Kidney epithelial cell (primary cell): ENCODE results near the gene CELF2. TPM values are rescaled to one million over a fixed set of nuclear protein-coding genes. Genes with fewer than 3 reads are reported as not detected.

ENCODE experiments used
- DNase-seq: peaks from one replicate; pipeline ENCODE4 v3.0.0-alpha.2; 2010; ENCODE audit warnings: low read depth
- H3K27me3 ChIP-seq: 2 replicates; pipeline ENCODE4 v1.6.0; 2011; ENCODE audit warnings: low read length; ENCODE audit not compliant: control insufficient read depth, insufficient read depth
- H3K36me3 ChIP-seq: 2 replicates; pipeline ENCODE4 v1.5.1; 2011; ENCODE audit warnings: low read length; ENCODE audit not compliant: control insufficient read depth, insufficient read depth
- H3K4me3 ChIP-seq: 2 replicates; pipeline ENCODE4 v1.5.1; 2011; ENCODE audit warnings: low read depth, mild to moderate bottlenecking, control low read depth, low read length
- total RNA-seq: library from RNA; depleted of rRNA; stranded (reverse); fragments of >200 nt; gene quantifications from 2 replicates; pipeline ENCODE4 v1.2.3, GENCODE V29; 2015
- TF ChIP-seq, protein P1 (sequence below): IDR thresholded peaks from 2 replicates; pipeline ENCODE4 v1.5.1; 2011; ENCODE audit warnings: mild to moderate bottlenecking, moderate library complexity, low read length, control low read depth, inconsistent platforms; ENCODE audit not compliant: insufficient read depth, poor library complexity, severe bottlenecking

CELF2 gene
- total RNA-seq, 1 donor from 2014 or later: 15.2 TPM

DNA sequence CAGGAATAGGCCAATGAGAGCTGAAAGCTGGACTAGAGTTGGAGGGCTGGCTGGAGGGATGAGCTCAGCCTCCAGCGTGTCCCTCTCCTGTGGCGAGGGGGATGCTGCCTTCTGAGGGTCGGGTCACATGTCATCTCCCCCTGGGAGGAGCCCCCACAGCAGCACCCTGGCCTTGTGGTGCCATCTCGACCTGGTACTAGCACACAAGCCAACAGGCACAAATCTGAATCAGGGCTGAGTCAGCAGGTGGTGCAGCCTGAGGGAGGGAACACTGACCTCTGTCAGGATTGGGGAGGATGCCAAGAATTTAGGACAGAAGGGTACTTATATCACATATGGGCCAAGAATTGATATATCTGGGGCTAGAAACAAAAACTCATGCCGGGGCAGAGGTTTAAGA lies 280.4 kb downstream of the CELF2 start:
- no peak overlapping the region for H3K4me3 ChIP-seq

DNA sequence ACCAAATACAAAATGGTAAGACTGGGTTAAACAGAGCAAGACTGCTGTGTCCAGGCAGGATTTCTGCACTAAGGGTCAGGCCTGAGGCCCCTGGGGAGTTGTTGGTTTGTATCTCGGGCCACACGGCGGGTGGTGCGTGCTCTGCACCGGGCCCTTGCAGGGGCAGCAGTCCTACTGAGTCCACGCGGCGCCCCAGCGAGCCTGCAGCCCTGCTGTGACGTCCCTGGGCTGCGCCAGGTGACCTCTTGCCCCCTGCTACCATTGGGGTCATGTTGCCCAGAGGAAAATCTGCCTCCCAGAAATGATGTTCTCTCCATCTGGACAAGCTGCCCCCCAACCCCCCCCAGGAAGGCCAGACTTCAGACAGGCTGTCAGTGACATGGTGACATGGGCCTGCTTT lies 281.5 kb downstream of the CELF2 start:
- TF ChIP-seq, protein P1, sequence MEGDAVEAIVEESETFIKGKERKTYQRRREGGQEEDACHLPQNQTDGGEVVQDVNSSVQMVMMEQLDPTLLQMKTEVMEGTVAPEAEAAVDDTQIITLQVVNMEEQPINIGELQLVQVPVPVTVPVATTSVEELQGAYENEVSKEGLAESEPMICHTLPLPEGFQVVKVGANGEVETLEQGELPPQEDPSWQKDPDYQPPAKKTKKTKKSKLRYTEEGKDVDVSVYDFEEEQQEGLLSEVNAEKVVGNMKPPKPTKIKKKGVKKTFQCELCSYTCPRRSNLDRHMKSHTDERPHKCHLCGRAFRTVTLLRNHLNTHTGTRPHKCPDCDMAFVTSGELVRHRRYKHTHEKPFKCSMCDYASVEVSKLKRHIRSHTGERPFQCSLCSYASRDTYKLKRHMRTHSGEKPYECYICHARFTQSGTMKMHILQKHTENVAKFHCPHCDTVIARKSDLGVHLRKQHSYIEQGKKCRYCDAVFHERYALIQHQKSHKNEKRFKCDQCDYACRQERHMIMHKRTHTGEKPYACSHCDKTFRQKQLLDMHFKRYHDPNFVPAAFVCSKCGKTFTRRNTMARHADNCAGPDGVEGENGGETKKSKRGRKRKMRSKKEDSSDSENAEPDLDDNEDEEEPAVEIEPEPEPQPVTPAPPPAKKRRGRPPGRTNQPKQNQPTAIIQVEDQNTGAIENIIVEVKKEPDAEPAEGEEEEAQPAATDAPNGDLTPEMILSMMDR: no peak
- Histone ChIP-seq H3K4me3 (no peak overlapping the region), H3K36me3 (no peaks in the 10 kb centered on the region), H3K27me3 (no peaks in the 10 kb centered on the region)
- DNase-seq: no peak

More for the DNA sequence above, 280.4 kb downstream of the CELF2 start:
- H3K36me3 ChIP-seq: no peaks in the 10 kb centered on the region
- DNase-seq: no peak
- TF ChIP-seq, protein P1: no peak
- no peaks in the 10 kb centered on the region for H3K27me3 ChIP-seq

DNA sequence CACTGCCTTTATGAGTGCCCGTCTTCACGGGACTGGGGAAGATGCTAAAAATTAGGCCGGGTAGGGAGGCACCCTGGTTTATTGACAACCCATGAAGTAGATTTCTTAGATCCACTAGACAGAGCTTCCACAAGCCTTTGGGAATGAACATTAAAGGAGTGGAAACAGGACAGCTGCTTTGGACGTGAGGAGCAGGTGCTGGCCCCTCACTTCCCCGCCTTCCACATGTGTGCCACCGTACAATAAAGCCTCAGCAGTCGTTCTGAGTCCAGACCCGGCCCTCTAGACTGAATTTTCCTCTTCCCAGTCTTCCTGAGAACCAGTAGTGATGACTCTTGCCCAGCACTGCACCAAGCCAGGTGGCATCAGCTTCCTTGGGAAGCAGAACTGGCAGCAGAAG lies 282.4 kb downstream of the CELF2 start:
- H3K27me3 ChIP-seq: no peaks in the 10 kb centered on the region
- H3K36me3 ChIP-seq: no peaks in the 10 kb centered on the region
- TF ChIP-seq, protein P1: no peak
- H3K4me3 ChIP-seq: no peak overlapping the region
- DNase-seq: no peak

DNA sequence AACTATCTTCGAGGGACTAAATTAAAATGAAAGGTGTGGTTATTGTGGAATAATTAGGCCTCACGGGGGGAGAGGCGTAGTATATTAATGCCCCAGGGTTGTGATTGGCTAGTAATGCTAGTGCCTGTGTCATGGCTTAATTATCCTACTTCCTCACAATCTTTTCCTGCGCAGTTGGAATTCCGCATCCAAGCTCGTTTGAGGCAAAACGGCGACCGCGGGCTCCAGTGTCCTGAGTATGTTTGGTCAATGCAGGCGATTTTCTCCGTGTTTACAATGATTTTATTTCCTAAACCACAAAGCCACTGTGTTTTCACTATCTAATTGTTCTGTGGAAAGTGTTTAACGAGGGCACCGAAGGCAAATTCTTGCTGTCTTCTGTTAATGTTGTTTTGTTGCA lies 282.9 kb downstream of the CELF2 start:
- H3K27me3 ChIP-seq: no peaks in the 10 kb centered on the region
- H3K4me3 ChIP-seq: no peak overlapping the region
- H3K36me3 ChIP-seq: no peaks in the 10 kb centered on the region
- no peak for DNase-seq
- TF ChIP-seq, protein P1: no peak

DNA sequence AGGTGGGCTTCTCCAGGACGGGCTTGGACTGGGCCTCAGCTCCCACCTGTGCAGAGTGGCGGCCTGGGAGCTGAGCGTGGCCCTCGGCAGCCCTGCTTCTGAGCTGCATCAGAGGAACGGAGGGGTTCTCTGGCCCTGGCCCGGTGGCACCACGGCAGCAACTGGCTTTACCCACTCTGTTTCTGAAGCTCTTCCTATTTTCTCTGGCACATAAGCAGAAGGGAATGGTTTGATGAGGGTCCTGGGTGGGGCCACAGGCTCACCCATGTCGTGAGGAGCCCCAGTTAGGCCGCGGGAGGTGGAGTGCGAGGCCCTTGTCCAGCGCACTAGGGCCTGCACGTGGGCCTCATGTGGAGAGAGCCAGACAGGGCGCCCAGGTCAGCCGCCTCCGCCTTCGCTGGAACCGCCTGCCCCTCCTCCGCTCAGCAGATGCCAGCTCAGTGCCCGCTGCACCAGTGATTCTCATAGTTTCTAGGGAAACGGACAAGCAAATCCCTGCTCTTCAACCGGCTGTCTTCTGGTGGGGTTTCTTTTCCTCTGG lies 284.0 kb downstream of the CELF2 start:
- H3K27me3 ChIP-seq: no peaks in the 10 kb centered on the region
- no peak overlapping the region for H3K4me3 ChIP-seq
- DNase-seq: no peak
- H3K36me3 ChIP-seq: no peaks in the 10 kb centered on the region
- TF ChIP-seq, protein P1: no peak

DNA sequence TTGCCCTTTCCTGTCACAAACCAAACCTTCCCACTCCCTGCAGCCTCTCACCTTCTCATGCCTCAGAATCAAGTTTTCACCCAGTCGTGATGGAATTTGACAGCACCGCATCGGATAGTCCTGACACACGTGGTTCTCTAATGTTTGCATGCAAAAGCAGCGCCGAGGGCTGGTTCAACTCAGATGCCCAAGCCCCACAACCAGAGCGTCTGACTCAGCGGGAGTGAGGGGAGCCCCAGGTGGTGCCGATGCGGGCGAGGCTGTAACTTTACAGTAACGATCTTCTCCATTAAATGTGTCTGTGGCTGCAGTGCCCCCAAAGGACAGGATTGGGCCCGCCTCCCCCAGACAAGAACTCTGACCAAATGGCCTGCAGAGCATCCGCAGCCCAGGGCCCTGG lies 284.5 kb downstream of the CELF2 start:
- TF ChIP-seq, protein P1: no peak
- DNase-seq: no peak
- Histone ChIP-seq H3K36me3 (no peaks in the 10 kb centered on the region), H3K27me3 (no peaks in the 10 kb centered on the region), H3K4me3 (no peak overlapping the region)
